Neuronal stem cell (in vitro differentiated cells): ENCODE results near the gene SLIT3.

Experiments used
- DNase-seq: peaks from one replicate; pipeline ENCODE4 v3.0.0-alpha.2; 2013; ENCODE audit warnings: low spot score
- H2AFZ ChIP-seq: one replicate; pipeline ENCODE4 v1.6.1; 2013; ENCODE audit warnings: mild to moderate bottlenecking, low read length, inconsistent platforms
- H2AK5ac ChIP-seq: 2 replicates; pipeline ENCODE4 v1.6.1; 2013; ENCODE audit warnings: low read depth, mild to moderate bottlenecking, inconsistent platforms, low read length, moderate library complexity, mixed read lengths
- H2BK120ac ChIP-seq: 2 replicates; pipeline ENCODE4 v1.6.1; 2013; ENCODE audit warnings: low read depth, mild to moderate bottlenecking, inconsistent platforms, low read length, moderate library complexity, mixed read lengths
- H2BK12ac ChIP-seq: one replicate; pipeline ENCODE4 v1.6.1; 2013; ENCODE audit warnings: low read length, inconsistent platforms
- H2BK15ac ChIP-seq: 2 replicates; pipeline ENCODE4 v1.6.1; 2013; ENCODE audit warnings: mild to moderate bottlenecking, low read length, inconsistent platforms, mixed read lengths
- H2BK5ac ChIP-seq: one replicate; pipeline ENCODE4 v1.6.1; 2013; ENCODE audit warnings: inconsistent platforms, mild to moderate bottlenecking, low read length, moderate library complexity
- H3K14ac ChIP-seq: one replicate; pipeline ENCODE4 v1.6.1; 2013; ENCODE audit warnings: low read length, inconsistent platforms
- H3K18ac ChIP-seq: 2 replicates; pipeline ENCODE4 v1.6.1; 2013; ENCODE audit warnings: low read length, inconsistent platforms
- H3K23ac ChIP-seq: 2 replicates; pipeline ENCODE4 v1.6.1; 2013; ENCODE audit warnings: low read depth, mild to moderate bottlenecking, mixed read lengths, low read length, inconsistent platforms; ENCODE audit not compliant: poor library complexity
- H3K27ac ChIP-seq: replicated peaks from 3 replicates; pipeline ENCODE4 v1.5.1; 2013; ENCODE audit warnings: low read length, inconsistent platforms
- H3K27me3 ChIP-seq, 3 experiments: 2 replicates each; pipeline ENCODE4 v1.6.1; 2013; ENCODE audit warnings: low read length in 3 of 3, mild to moderate bottlenecking in 2 of 3, inconsistent platforms in 1 of 3, low read depth in 1 of 3, mixed read lengths in 1 of 3, moderate library complexity in 1 of 3; ENCODE audit not compliant: control insufficient read depth in 3 of 3, insufficient read depth in 3 of 3
- H3K36me3 ChIP-seq, 2 donors: replicated peaks in 1 of 2; 2 replicates each; pipeline ENCODE4 v1.6.1; 2013; ENCODE audit warnings: low read length in 2 of 2; ENCODE audit not compliant: control insufficient read depth in 2 of 2, insufficient read depth in 2 of 2
- H3K4ac ChIP-seq: 2 replicates; pipeline ENCODE4 v1.6.1; 2013; ENCODE audit warnings: inconsistent platforms, mild to moderate bottlenecking, low read length, moderate library complexity
- H3K4me1 ChIP-seq, 2 donors: 1 replicate in 1 of 2; 2 replicates in 1 of 2; pipeline ENCODE4 v1.6.1; 2013; ENCODE audit warnings: low read length in 2 of 2, low read depth in 1 of 2; ENCODE audit not compliant: control insufficient read depth in 2 of 2, insufficient read depth in 1 of 2
- H3K4me2 ChIP-seq: one replicate; pipeline ENCODE4 v1.6.1; 2013; ENCODE audit warnings: mild to moderate bottlenecking, low read length, inconsistent platforms; ENCODE audit not compliant: insufficient read depth, poor library complexity, severe bottlenecking
- H3K4me3 ChIP-seq, 2 donors: 2 replicates each; pipeline ENCODE4 v1.5.1; 2013; ENCODE audit warnings: low read length in 2 of 2, mild to moderate bottlenecking in 2 of 2, inconsistent platforms in 1 of 2, moderate library complexity in 1 of 2
- H3K79me1 ChIP-seq: one replicate; pipeline ENCODE4 v1.6.1; 2013; ENCODE audit warnings: low read depth, mild to moderate bottlenecking, inconsistent platforms, low read length, moderate library complexity
- H3K9ac ChIP-seq: one replicate; pipeline ENCODE4 v1.6.1; 2013; ENCODE audit warnings: mild to moderate bottlenecking, low read depth, low read length, inconsistent platforms; ENCODE audit not compliant: poor library complexity
- H3K9me3 ChIP-seq, 2 donors: replicated peaks in 1 of 2; 2 replicates each; pipeline versions ENCODE3 to v1.6.1; 2013; ENCODE audit warnings: low read length in 2 of 2, mild to moderate bottlenecking in 2 of 2, inconsistent platforms in 1 of 2, low read depth in 1 of 2, mixed read lengths in 1 of 2, moderate library complexity in 1 of 2; ENCODE audit not compliant: control insufficient read depth in 2 of 2, insufficient read depth in 1 of 2
- H4K8ac ChIP-seq: one replicate; pipeline ENCODE4 v1.6.1; 2013; ENCODE audit warnings: low read depth, mild to moderate bottlenecking, inconsistent platforms, low read length, moderate library complexity
- H4K91ac ChIP-seq: one replicate; pipeline ENCODE4 v1.6.1; 2013; ENCODE audit warnings: low read length, low read depth, mild to moderate bottlenecking, inconsistent platforms; ENCODE audit not compliant: poor library complexity
- WGBS, 2 donors: extraction: QIAGEN DNeasy Blood & Tissue Kit; methylation state at CpG; one replicate each; pipeline ENCODE4 v1.1.7; 2013; ENCODE audit warnings: missing lambda C conversion rate in 2 of 2, mixed read lengths in 1 of 2; ENCODE audit not compliant: insufficient read length in 2 of 2, insufficient replicate concordance in 1 of 2; ENCODE audit errors: extremely low coverage in 2 of 2; 5-methylcytosine and 5-hydroxymethylcytosine counted together

SLIT3 gene

DNA sequence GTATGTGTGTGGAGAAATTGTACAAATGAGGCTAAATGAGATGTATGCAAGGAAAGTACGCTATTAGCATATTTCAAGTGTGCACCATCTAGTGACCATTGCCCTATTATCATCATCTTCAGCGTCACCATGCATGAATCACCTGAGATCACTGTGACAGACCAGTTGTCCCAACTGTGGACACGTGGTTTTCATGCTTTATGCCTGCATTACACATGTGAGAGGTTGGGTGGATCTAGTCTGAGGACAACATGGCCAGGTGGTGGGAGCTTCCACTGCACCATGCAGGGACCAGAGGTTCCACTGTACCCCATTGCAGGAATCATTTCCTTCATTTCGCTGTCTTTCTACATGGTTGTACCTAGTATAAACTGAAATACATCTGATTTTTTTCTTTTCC is 329.8 kb downstream of the SLIT3 start:
- Histone ChIP-seq H3K4ac (no peak overlapping the region), H4K8ac (no peak overlapping the region), H3K79me1 (no peaks in the 10 kb centered on the region), H3K9me3 (no peaks in the 10 kb centered on the region), H3K9ac (no peak overlapping the region), H3K4me1 (no peaks in the 10 kb centered on the region), H3K14ac (no peak overlapping the region), H3K4me2 (no peak overlapping the region), H3K27ac (no peak overlapping the region), H3K18ac (peak overlapping the region; percentile 1), H2AK5ac (no peak overlapping the region), H4K91ac (no peak overlapping the region), H2AFZ (no peak overlapping the region), H2BK15ac (no peak overlapping the region), H2BK120ac (no peak overlapping the region), H3K36me3 (no peaks in the 10 kb centered on the region), H3K4me3 (no peak overlapping the region), H3K23ac (no peak overlapping the region), H3K27me3 (peaks cover 0 to 3% (median 0%) of the 10 kb centered on the region in 3 experiments), H2BK5ac (no peak overlapping the region), H2BK12ac (no peak overlapping the region)
- no CpG with 5 or more reads among the region's 4 CpGs for WGBS, 2 donors
- DNase-seq: no peak

DNA sequence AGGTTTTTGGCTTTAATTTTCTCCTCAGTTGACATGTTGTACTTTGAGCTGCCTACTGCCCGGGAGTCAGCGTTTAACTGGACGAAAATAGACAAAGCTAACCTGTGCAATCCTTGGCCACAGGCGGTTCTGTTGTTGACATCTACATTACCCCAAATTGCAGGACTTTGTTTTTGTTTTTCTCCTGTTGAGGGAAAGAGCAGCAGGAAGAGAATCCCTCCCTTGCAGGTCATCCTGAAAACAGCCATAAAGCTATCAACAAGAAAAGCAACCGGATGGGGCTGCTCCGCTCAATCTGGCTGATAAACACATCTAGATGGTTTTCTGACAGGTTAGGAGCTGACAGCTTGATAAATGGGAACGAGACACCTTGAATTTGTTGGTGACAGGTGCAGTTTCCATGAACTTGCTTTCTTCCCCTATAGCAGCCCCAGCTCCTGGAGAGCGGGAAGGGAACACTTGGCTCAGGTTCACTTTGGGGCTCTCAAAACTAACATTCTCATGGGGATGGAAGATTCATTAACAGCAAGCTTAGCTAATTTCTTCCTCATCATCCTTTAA is 331.5 kb downstream of the SLIT3 start:
- Histone ChIP-seq H3K36me3 (no peaks in the 10 kb centered on the region), H2AK5ac (no peak overlapping the region), H2BK5ac (no peak overlapping the region), H2BK120ac (no peak overlapping the region), H2BK15ac (no peak overlapping the region), H3K14ac (no peak overlapping the region), H3K4me3 (no peak overlapping the region), H3K9me3 (no peaks in the 10 kb centered on the region), H3K4me2 (no peak overlapping the region), H3K79me1 (no peaks in the 10 kb centered on the region), H2BK12ac (no peak overlapping the region), H2AFZ (no peak overlapping the region), H3K18ac (no peak overlapping the region), H3K9ac (no peak overlapping the region), H4K91ac (no peak overlapping the region), H3K4me1 (no peaks in the 10 kb centered on the region), H3K27me3 (peaks cover 0 to 8% (median 0%) of the 10 kb centered on the region in 3 experiments), H3K27ac (no peak overlapping the region), H3K23ac (no peak overlapping the region), H4K8ac (no peak overlapping the region), H3K4ac (no peak overlapping the region)
- no peak for DNase-seq
- no CpG with 5 or more reads among the region's 8 CpGs for WGBS, 2 donors

DNA sequence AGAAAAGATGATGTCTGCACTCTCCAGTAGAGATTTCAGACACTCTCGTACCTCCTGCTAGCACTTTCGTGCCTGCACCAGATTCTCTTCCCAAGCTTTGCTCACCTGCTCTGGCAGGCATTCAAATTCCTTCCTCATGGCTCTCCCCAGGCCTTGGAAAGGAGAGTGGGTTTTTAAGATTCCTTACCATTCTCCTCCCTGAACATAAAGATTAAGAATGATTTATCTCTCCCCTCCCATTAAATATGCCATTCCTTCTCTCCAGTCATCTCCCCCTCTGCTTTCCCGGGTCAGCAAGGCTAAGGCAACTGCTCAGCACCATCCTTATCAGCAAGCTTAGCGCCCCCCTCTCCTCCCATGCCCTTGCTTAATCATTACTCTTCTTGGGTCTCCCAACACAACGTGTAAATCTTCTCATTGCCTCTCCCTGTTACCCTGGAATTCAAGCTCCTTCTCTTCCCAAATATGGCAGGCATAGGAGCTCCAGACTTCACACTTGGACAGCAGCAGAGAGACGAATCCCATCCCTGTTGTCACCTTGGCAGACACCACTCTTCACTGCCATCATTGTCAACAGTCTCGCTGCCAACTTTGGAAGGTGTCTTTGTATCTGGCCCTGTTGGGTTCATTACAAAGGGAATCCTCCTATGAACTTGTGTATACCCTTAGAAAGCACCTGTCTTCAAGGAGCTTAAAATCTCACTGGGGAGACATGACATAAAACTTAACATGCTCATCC is 332.9 kb downstream of the SLIT3 start:
- no peak overlapping the region for H3K18ac ChIP-seq
- H2AFZ ChIP-seq: no peak overlapping the region
- H3K4me3 ChIP-seq: no peak overlapping the region
- H3K4me2 ChIP-seq: no peak overlapping the region
- H2AK5ac ChIP-seq: no peak overlapping the region
- no peak overlapping the region for H2BK12ac ChIP-seq
- H3K4me1 ChIP-seq: no peaks in the 10 kb centered on the region
- H3K9ac ChIP-seq: no peak overlapping the region
- H3K9me3 ChIP-seq: no peaks in the 10 kb centered on the region
- H3K27ac ChIP-seq: no peak overlapping the region
- WGBS, 2 donors: no CpG with 5 or more reads among the region's 7 CpGs
- H4K8ac ChIP-seq: no peak overlapping the region
- H4K91ac ChIP-seq: no peak overlapping the region
- no peak overlapping the region for H2BK120ac ChIP-seq
- peaks cover 0 to 14% (median 0%) of the 10 kb centered on the region in 3 experiments for H3K27me3 ChIP-seq
- no peak overlapping the region for H3K23ac ChIP-seq
- DNase-seq: no peak
- no peak overlapping the region for H3K4ac ChIP-seq
- H2BK15ac ChIP-seq: no peak overlapping the region
- no peaks in the 10 kb centered on the region for H3K36me3 ChIP-seq
- no peak overlapping the region for H2BK5ac ChIP-seq
- no peaks in the 10 kb centered on the region for H3K79me1 ChIP-seq
- no peak overlapping the region for H3K14ac ChIP-seq

DNA sequence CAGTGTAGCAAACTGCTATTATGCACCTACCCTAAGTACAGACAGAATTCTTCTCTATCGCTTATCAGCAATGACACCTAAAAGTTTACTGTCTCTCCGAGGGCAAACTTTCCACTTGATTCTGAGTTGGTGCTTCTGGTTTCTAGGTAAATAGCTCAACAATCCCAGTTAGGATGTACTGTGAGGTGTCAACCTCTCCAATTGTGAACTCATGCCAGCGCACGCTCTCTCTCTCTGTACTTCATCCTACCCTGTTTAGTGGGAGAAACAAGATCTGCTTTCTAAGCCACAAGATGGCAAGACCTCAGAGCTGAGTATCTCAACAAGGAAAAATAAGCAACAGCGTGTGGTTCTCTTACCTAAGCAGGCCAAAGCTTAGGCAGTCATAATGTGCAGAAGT is 335.3 kb downstream of the SLIT3 start:
- Histone ChIP-seq H2BK15ac (no peak overlapping the region), H2AK5ac (no peak overlapping the region), H3K14ac (no peak overlapping the region), H3K27me3 (peaks cover 0 to 14% (median 0%) of the 10 kb centered on the region in 3 experiments), H3K4ac (no peak overlapping the region), H2BK5ac (no peak overlapping the region), H3K79me1 (no peaks in the 10 kb centered on the region), H2BK120ac (no peak overlapping the region), H3K4me2 (no peak overlapping the region), H4K91ac (no peak overlapping the region), H3K36me3 (no peaks in the 10 kb centered on the region), H4K8ac (no peak overlapping the region), H3K18ac (no peak overlapping the region), H2AFZ (no peak overlapping the region), H3K9ac (no peak overlapping the region), H3K4me3 (no peak overlapping the region), H3K23ac (no peak overlapping the region), H3K4me1 (peaks cover 0 to 2% of the 10 kb centered on the region in 2 donors), H3K27ac (no peak overlapping the region), H2BK12ac (no peak overlapping the region), H3K9me3 (no peaks in the 10 kb centered on the region)
- WGBS, 2 donors: no CpG with 5 or more reads among the region's 5 CpGs
- DNase-seq: no peak
